Fibroblast of the aortic adventitia (primary cell): ENCODE measurements around the gene NSFL1C. TPM values are rescaled to one million over a fixed set of nuclear protein-coding genes. Genes with fewer than 3 reads are reported as not detected.
"Not testable (repeated sequence)": the region's sequence is repeated elsewhere in the genome, so short reads cannot be mapped to it uniquely, and the experiment has no call there.

Experiments
- DNase-seq: peaks from one replicate; pipeline ENCODE4 v3.0.0-alpha.2; 2010; ENCODE audit warnings: low read depth
- H3K4me3 ChIP-seq: 2 replicates; pipeline ENCODE4 v1.5.1; 2011; ENCODE audit warnings: low read depth, mild to moderate bottlenecking, control low read depth, low read length, moderate library complexity
- CTCF ChIP-seq: IDR thresholded peaks from 2 replicates; pipeline ENCODE4 v1.5.1; 2011; ENCODE audit warnings: mild to moderate bottlenecking, low read length, control low read depth, inconsistent platforms; ENCODE audit not compliant: insufficient read depth
- total RNA-seq: library from RNA; depleted of rRNA; stranded (reverse); fragments of >200 nt; gene quantifications from 2 replicates; pipeline ENCODE4 v1.2.3, GENCODE V29; 2012; ENCODE audit warnings: low replicate concordance

The NSFL1C gene
- total RNA-seq, 1 donor = 26.9 TPM

- H3K4me3 ChIP-seq = no peak overlapping the region
- TF ChIP-seq CTCF = no peak
- no peak for DNase-seq
Measured at GRCh38 chr20:1401451-1401907, 65.2 kb downstream of the NSFL1C start.

- not testable (repeated sequence) for H3K4me3 ChIP-seq, DNase-seq
Measured at GRCh38 chr20:1399678-1400366, 66.8 kb downstream of the NSFL1C start.

GRCh38 chr20:1398185-1398584 lies 68.5 kb downstream of the NSFL1C start:
- not testable (repeated sequence) for DNase-seq, H3K4me3 ChIP-seq

DNA sequence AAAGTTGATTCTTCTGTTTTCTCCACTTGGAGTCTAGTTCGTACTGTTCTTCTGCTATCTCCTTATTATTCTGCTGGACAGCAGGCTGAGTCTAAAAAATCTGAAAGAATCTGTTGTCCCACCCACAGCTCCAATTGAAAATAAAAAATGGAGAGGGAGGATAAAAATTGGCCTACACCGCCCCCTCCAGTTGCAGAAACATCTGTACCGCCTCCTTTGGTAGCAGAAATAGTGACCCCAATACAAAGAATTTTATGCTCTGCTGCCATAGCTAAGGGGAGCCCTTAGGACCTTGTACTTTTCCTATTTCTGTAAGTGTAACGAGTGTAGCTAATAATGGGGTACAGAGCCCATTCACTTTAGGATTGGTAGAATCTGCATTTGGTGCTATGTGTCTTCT lies 68.9 kb downstream of the NSFL1C start:
- TF ChIP-seq CTCF = peak; percentile 44
- DNase-seq = peak; percentile 58
- no peak overlapping the region for H3K4me3 ChIP-seq

- H3K4me3 ChIP-seq = no peak overlapping the region
- TF ChIP-seq CTCF = no peak
- no peak for DNase-seq
Measured at GRCh38 chr20:1396702-1397101, 69.9 kb downstream of the NSFL1C start.

GRCh38 chr20:1396264-1396663 lies 70.4 kb downstream of the NSFL1C start:
- no peak overlapping the region for H3K4me3 ChIP-seq
- no peak for DNase-seq
- no peak for TF ChIP-seq CTCF

DNA sequence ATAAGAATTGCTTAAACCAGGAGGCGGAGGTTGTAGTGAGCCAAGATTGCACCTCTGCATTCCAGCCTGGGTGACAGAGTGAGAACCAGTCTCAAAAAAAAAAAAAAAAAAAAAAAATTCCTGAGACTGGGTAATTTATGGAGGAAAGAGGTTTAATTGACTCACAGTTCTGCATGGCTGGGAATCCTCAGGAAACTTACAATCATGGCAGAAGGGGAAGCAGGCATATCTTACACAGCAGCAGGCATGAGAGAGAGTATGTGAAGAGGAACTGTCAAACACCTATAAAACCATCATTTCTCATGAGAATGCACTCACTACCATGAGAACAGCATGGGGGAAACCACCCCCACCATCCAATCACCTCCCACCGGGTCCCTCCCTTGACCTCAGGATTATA lies 72.0 kb downstream of the NSFL1C start:
- no peak overlapping the region for H3K4me3 ChIP-seq
- no peak for DNase-seq
- no peak for TF ChIP-seq CTCF

- peak overlapping the region; percentile 88 for H3K4me3 ChIP-seq
- DNase-seq = no peak
- TF ChIP-seq CTCF = no peak
Measured at GRCh38 chr20:1393507-1393882, 73.2 kb downstream of the NSFL1C start.
